ENCODE measurements around the gene PAX5. TPM values are rescaled to one million over a fixed set of nuclear protein-coding genes. Genes with fewer than 3 reads are reported as not detected.

The PAX5 gene
- total RNA-seq, 1 donor from 2014 or later = 0.18 TPM

DNA sequence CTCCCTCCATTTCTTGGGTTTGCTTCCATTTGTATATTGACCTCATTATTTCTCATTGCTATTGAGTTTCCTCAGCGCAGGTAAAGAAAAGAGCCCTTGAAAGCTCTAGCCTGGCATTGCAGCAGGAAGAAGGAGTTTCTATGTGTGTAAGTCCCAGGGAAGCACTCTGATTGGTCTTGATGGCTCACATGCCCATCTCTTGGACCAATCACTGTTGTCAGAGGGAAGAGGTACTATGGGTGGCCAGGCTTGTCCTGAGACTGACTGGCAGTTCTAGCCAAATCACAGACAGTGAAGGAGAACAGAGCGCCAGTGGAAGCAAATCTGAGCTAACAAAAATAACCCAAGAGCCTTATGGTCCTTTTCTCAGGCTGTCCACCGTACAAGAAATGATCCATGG is 219.0 kb downstream of the PAX5 start:
- Histone ChIP-seq H3K4me1 (no peaks in the 10 kb centered on the region), H3K27ac (no peak overlapping the region), H3K27me3 (ENCODE audit: low read depth) (peaks cover 41% of the 10 kb centered on the region), H3K36me3 (no peaks in the 10 kb centered on the region), H3K9me3 (no peaks in the 10 kb centered on the region), H3K4me3 (no peak overlapping the region)
- no peak for TF ChIP-seq CTCF (IDR thresholded peaks at IDR 0.05)
- DNase-seq (no peak), ATAC-seq (no peak)
- intact Hi-C loops (cut with DNase I) = no loop called here

DNA sequence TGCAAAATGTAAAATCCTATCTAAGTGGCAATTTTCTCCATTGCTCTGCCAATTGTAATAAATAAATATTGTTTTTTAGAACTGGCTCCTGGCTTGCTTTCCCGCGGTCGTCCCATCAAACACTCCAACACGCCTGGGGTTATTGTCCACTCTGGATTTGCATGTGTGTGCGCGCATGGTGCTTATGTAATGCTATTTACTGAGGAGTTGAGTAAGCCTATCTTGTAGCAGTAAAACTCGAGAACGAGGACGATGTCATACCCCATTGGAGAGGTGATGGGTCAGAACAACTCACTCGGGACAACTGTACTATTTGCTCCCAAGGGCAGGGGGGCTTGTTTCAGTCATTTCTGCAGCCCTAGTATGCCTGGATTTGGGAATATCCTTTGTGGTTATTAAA is 220.9 kb downstream of the PAX5 start:
- intact Hi-C loops (cut with DNase I) = no loop called here
- no peak for ATAC-seq
- Histone ChIP-seq H3K4me3 (no peak overlapping the region), H3K9me3 (no peaks in the 10 kb centered on the region), H3K27me3 (ENCODE audit: low read depth) (peaks cover 22% of the 10 kb centered on the region), H3K4me1 (no peaks in the 10 kb centered on the region), H3K36me3 (no peaks in the 10 kb centered on the region), H3K27ac (no peak overlapping the region)
- DNase-seq = no peak
- no peak for TF ChIP-seq CTCF (IDR thresholded peaks at IDR 0.05)

DNA sequence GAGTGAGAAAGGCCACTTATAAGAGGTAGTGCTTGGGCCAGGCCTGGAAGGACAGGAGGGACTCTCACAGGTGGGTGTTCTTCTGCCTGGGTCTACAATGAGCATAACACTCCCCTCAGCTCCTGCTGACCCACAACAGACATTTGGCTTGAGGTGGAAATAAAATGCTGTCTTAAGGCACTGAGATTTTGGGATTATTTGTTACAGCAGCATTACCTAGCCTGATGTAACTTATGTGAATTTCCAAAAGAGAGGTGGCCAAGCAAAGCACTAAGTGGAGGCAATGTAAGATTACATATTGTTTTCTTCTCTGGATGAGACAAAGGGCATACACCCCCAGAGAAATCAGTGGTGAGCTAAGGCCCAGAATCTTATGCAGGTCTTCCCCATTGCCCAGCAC is 221.5 kb downstream of the PAX5 start:
- peaks cover 17% of the 10 kb centered on the region for H3K27me3 ChIP-seq (ENCODE audit: low read depth)
- intact Hi-C loops (cut with DNase I) = no loop called here
- no peaks in the 10 kb centered on the region for H3K4me1 ChIP-seq
- DNase-seq (no peak), ATAC-seq (no peak)
- no peaks in the 10 kb centered on the region for H3K36me3 ChIP-seq
- H3K4me3 ChIP-seq = no peak overlapping the region
- H3K27ac ChIP-seq = no peak overlapping the region
- no peak for TF ChIP-seq CTCF (IDR thresholded peaks at IDR 0.05)
- H3K9me3 ChIP-seq = no peaks in the 10 kb centered on the region

- H3K27me3 ChIP-seq (ENCODE audit: low read depth) = peaks cover 4% of the 10 kb centered on the region
- H3K36me3 ChIP-seq = no peaks in the 10 kb centered on the region
- H3K9me3 ChIP-seq = no peaks in the 10 kb centered on the region
- no peaks in the 10 kb centered on the region for H3K4me1 ChIP-seq
- intact Hi-C loops (cut with DNase I) = no loop called here
- no peak overlapping the region for H3K4me3 ChIP-seq
- DNase-seq (no peak), ATAC-seq (no peak)
- no peak for TF ChIP-seq CTCF (IDR thresholded peaks at IDR 0.05)
- no peak overlapping the region for H3K27ac ChIP-seq
These were observed 225.8 kb downstream of the PAX5 start for GRCh38 chr9:36808251-36808650.

DNA sequence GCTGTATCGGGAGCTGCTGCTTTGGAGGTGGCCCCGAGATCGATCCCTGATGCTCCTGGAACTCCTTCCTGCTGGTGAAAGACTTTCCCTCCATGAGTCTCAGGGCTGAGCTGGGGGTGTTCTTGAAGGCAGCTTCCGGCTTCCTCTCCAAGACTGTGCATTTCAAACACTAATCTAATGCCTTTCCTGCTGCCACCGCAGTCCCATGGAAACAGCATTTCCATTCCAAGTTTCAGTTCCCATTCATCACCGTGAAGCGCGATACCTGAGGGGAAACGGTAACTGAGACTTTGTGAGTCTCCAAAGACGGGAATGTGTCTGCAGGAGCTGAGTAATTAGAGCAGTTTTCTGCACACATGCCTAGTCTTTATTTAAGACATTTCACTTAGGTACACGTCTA is 230.1 kb downstream of the PAX5 start:
- Histone ChIP-seq H3K4me1 (no peaks in the 10 kb centered on the region), H3K4me3 (no peak overlapping the region), H3K36me3 (no peaks in the 10 kb centered on the region), H3K27ac (no peak overlapping the region), H3K9me3 (no peaks in the 10 kb centered on the region), H3K27me3 (ENCODE audit: low read depth) (peaks cover 25% of the 10 kb centered on the region)
- ATAC-seq (no peak), DNase-seq (no peak)
- intact Hi-C loops (cut with DNase I) = no loop called here
- no peak for TF ChIP-seq CTCF (IDR thresholded peaks at IDR 0.05)

All from lower lobe of right lung (tissue), 2 donors.